Upper lobe of left lung (tissue), 4 donors: Measurements from ENCODE around the gene NAA60.

ENCODE experiments used
- CTCF ChIP-seq, 6 experiments: fragments of 450-650 bp in 4 of 6; fragments of 200-600 bp in 2 of 6; sonication (generic) in 2 of 6; IDR thresholded peaks; one replicate each; pipeline ENCODE4 v1.5.1; 2016 to 2019; ENCODE audit warnings: antibody characterized with exemption in 6 of 6
- EP300 ChIP-seq, 4 donors: sonication (generic); formaldehyde crosslinking; IDR thresholded peaks; one replicate each; pipeline ENCODE4 v1.5.1; 2017; ENCODE audit warnings: antibody characterized with exemption in 4 of 4, control low read depth in 2 of 4
- POLR2A ChIP-seq, 4 donors: fragments of 450-650 bp; IDR thresholded peaks; one replicate each; pipeline ENCODE4 v1.5.1; 2016 to 2017; ENCODE audit warnings: antibody characterized with exemption in 4 of 4, mild to moderate bottlenecking in 2 of 4

DNA sequence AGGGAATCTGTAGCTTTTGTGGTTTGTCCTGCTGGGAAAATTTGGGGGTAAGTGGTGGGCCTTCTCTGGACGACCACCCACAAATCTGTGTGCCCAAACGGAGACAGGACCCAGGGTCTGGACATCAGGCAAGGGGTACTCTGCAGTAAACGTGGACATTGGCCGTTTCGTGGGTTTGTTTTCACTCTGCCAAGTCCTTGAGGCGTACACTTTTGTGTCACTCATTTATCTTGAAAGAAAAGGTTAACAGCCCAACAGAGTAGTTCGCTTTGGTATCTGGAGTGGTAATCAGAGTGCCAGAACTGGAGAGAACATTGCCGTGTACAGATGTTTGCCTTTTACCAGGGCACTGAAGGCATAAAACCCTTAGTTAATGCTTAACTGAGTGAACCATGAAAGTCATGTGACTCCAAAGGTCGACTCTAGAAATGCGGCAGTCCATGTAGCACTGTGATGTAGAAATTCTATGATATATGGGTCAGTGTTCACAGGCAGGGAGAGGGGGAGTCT, 15.4 kb downstream of the NAA60 start:
- TF ChIP-seq POLR2A (IDR thresholded peaks at IDR 0.05): peak in 1 of 4 donors; percentile 35
- TF ChIP-seq EP300 (IDR thresholded peaks at IDR 0.05): no peak
- no peak for TF ChIP-seq CTCF (IDR thresholded peaks at IDR 0.05)
